ENCODE measurements around the gene A1CF. TPM values are rescaled to one million over a fixed set of nuclear protein-coding genes. Genes with fewer than 3 reads are reported as not detected.
"Not testable (repeated sequence)": the region's sequence is repeated elsewhere in the genome, so short reads cannot be mapped to it uniquely, and the experiment has no call there.

A1CF gene
- polyA plus RNA-seq, 12 donors, result 0.04 to 11.2 (median 0.10) TPM; not detected in 4

DNA sequence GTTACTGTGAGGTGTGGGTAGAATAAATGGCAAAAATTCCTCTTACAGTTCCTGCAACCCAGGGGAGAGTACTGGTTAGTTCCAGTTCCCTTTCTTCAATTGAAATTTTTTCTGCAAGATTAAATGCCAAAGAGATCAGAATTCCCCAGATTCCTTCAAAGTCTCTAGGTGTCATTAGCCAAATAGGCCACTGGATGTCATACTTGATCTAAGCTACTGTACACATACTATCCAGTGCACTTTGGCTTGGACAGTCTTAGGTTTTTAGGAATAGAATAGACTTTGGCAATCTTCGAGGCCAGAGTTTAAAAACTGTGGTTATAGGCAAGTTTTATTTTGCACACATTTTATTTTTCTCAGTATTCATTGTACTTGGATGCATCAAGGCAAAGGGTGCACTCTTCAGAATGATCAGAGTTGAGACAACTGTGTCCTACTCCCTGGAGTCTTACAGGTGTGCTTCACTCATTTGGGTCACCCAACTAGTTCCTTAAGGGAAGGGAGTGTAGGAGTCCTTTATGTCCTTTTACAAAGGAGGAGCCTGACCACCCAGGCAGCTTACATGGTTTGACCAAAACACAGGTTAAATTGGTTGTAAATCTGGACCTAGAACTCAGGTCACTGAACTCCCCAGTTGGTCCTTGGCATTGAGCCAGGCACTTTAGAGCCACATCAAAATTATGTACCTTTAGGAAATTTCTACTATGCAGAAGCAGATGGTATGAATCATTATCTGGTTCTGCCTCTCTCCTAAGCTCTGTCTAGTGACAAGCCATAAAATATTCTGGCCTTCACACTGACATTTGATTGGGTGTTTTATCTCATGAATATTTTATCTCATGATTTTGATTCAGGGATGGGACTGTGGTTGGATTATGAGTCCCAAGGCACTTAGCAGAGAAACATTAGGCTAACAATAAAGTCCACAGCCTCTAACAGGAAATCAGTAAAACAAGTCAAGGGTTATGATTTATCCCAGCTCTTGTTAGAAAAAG is 96.2 kb downstream of the A1CF start:
- no peak for DNase-seq

DNA sequence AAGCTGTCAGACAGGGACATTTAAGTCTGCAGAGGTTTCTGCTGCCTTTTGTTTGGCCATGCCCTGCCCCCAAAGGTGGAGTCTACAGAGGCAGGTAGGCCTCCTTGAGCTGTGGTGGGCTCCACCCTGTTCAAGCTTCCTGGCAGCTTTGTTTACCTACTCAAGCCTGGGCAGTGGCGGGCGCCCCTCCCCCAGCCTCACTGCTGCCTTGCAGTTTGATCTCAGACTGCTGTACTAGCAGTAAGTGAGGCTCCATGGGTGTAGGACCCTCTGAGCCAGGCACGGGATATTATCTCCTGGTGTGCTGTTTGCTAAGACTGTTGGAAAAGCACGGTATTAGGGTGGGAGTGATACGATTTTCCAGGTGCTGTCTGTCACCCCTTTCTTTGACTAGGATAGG is 97.5 kb downstream of the A1CF start:
- not testable (repeated sequence) for DNase-seq

DNA sequence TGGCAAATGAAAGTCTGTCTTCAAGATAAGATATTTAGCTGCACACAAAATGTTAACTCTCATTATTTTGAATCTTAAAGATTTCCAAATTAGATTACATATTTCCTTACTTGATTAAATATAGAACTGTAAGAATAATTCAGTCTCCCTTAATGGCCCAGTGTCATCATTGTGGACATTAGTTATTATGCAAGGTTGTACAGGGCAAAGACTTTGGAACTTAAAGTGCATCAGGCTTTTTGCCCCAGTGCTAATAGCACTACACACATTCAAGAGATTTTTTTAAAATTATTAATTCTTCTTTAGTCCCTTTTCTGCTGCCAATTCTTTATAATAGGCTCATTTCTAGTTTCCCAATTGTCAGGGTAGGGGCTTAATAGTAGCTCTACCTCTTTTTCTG is 103.4 kb downstream of the A1CF start:
- not testable (repeated sequence) for DNase-seq

GRCh38 chr10:50780036-50780435 is 105.4 kb downstream of the A1CF start:
- DNase-seq, result not testable (repeated sequence)

GRCh38 chr10:50774868-50775267 is 110.6 kb downstream of the A1CF start:
- DNase-seq, result not testable (repeated sequence)

DNA sequence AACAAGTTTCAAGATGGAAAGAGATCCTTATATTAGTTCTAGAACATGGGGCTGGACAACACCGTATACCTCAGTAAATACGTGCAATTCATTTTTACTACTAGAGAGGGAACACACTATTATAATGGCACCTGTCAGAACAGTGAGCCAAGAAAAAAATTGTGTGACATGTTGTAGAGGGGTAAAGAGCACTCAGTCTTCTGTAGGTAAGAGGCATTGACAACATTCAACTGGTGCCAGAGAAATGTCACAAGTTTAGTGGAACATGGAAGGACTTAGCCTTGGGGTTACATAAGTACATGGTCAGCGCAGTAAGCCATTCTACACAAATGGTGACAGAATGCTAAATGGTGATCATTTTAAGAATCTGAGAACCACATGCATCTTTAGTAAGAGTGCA is 113.4 kb downstream of the A1CF start:
- not testable (repeated sequence) for DNase-seq

DNA sequence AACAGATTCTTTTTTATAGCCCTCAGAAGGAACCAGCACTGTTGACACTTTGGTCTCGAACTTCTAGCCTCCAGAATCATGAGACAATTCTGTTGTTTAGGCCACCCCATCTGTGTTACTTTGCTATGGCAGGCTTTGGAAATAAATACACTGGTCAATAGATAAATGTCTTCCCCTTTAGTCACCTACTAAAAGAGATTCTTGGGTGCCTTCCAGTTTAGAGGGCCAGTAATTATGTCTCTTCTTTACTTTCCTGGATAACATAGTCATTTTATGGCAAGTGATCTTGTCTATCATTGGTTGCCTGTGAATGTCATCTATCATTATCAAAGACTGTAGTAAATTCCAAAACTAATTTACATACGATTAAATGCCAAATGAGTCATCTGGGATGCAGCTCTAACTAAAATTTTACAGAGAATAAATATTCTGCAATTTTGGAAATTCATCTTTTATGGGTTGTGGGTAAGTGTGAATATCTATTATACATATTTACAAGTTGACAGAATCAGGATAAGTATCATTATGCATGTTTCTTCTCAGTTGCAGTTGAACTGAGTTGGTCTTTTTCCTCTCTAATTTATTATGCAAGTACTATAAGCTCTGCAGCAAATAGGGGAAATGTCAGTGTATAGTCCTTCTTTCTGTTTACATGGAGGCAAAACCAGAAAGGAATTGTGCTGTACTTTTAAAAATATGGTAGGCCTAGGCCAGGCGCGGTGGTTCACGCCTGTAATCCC is 118.5 kb downstream of the A1CF start:
- not testable (repeated sequence) for DNase-seq

Other genes starting within 250 kb of the A1CF start
- 1 to 10 TPM in 11 of 12 donors, not detected in 1; 4.2 to 7.0 (median 5.5) TPM for gene ASAH2B, start 145.7 kb downstream of the A1CF start, polyA plus RNA-seq (ENCODE audit: insufficient read length in 12 of 12)
- gene PRKG1, start 188.9 kb upstream of the A1CF start, polyA plus RNA-seq (ENCODE audit: insufficient read length in 12 of 12), result 100 to 1,000 TPM in 1 of 12 donors, 10 to 100 TPM in 11; 26.8 to 335 (median 50.4) TPM

Measured in muscle of arm (tissue), 12 donors.